Daoy (cell line): ENCODE measurements around the gene P2RX1. TPM values are rescaled to one million over a fixed set of nuclear protein-coding genes. Genes with fewer than 3 reads are reported as not detected.

ENCODE experiments used
- DNase-seq: peaks from one replicate; pipeline ENCODE4 v3.0.0-alpha.2; 2015; ENCODE audit warnings: low read depth
- total RNA-seq: library from RNA; depleted of rRNA; stranded (reverse); fragments of >200 nt; shearing (Covaris generic); gene quantifications from 2 replicates; pipeline ENCODE4 v1.2.3, GENCODE V29; 2014

The P2RX1 gene
- total RNA-seq, 1 experiment from 2014 or later: not detected

DNA sequence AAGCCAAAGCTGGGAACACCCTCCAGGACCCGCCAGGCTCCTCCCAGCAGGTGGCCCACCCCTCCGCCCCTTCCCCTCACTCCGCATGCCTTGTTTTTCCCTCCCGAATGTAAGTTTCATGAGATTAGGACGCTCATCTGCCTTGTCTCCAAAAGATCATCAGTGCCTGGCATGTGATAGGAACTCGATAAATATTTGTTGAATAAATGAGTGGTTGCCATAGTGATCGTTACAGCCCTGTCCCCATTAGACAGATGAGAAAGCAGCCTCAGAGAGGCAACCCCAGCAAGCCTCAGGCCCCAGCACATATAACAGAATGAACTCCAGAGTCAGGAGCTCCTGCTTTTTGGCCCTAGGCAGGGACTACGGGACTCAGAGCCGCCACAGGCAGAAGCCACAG lies 28.5 kb downstream of the P2RX1 start:
- peak; percentile 37 for DNase-seq

DNA sequence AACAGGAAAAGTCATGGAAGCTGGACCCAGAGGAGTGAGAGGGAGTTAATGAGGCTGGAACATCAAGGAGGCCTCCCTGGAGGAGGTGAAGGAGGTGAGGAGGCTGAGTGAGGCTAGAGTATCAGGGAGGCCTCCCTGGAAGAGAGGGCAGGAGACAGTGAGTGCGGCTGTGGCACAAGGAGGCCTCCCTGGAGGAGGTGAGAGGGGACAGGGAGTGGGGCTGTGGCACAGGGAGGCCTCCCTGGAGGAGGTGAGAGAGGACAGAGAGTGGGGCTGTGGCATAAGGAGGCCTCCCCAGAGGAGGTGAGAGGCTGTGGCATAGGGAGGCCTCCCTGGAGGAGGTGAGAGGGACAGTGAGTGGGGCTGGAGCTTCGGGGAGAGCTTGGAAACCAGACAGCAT lies 28.9 kb downstream of the P2RX1 start:
- no peak for DNase-seq

DNA sequence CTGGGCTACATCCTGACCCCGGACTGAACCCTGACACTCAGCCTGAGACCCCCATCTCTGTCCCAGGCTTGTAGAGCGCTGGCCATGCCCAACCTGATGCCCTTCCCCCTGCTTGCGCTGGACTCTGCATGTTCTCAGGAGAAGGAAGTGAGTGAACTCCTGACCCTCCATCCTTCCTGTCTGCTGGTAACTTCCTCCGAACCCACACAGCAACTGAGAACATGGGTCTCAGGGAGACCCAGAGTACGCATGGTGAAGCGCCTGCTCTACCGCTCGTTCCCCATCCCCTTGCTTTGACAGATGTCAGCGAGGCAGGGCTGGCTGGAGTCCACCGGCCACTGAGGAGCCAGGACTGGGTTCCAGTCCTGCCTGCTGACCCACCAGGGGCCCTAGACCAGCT lies 29.5 kb downstream of the P2RX1 start:
- DNase-seq: no peak

DNA sequence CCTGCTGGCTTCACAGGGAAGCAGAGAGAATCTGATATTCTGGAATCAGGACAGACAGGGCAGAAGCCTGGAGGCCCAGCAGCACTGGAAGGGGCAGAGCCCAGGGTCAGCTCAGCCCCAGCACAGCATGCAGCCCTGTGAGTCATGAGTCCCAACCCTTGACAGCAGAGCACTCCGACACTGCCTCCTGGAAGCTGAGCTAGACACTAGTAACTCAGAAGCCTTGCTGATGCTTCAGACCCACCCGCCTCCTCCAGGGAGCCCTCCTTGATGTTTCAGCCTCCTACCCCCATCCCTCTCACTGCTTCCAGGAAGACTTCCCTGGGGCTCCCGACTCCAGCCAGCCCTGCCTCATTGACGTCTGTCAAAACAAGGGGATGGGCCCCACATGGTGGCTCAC lies 30.3 kb downstream of the P2RX1 start:
- DNase-seq: peak; percentile 92

DNA sequence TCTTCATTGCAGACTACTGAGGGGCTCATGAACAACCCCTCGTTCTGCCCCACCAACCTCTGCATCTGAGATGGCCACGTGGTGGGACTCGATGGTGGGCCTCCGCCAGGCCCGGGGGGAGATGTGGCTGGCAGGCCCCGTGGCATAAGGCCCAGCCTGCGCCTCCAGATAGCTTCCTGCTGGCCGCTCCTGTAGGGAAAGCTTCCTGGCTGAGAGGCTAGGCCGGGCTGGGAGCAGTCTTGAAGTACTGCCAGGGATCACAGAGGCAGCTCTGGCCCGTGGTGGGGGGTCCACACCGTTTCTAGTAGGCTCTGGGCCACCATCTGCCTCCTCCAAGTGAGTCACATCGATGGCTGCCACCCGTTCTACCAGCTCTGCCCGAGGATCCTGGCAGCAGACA lies 31.0 kb downstream of the P2RX1 start:
- peak; percentile 66 for DNase-seq

DNA sequence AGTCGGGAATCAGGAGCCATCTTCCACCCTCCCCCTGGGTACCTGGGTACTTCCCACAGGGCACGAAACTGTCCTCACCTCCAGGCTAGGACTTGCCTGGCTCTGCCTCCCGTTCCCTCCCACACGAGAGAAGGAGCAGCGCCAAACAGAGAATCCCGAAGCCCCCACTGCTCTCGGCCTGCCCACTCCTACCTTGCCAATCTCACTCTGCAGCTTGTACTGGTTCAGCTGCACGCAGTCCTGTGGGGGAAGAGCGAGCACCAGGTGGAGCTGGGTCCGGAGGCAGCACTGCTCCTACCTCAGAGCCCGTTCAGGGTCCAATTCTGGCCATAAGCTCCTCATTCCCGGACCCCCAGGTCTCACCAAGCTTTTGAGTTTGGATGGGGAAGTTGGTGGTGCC lies 32.1 kb downstream of the P2RX1 start:
- DNase-seq: no peak

DNA sequence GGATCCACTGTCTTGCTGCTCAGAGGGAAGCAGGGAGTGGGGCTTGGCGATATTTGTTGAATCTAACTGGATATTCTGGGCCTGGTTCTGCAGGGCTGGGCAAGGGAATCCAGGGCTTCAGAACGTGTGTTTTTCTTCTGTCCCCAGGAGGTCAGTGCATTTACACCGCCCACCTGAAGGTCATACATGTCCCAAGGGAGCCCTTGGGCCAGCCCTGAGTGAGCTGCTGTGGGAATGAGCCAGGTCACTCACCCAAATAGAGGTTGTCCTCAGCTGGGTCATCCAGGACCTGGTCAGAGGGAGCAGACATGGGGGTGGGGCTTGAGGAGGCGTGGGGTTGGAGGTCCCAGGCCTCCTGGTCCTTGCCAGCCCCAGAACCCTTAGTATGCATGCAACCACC lies 34.0 kb downstream of the P2RX1 start:
- no peak for DNase-seq

DNA sequence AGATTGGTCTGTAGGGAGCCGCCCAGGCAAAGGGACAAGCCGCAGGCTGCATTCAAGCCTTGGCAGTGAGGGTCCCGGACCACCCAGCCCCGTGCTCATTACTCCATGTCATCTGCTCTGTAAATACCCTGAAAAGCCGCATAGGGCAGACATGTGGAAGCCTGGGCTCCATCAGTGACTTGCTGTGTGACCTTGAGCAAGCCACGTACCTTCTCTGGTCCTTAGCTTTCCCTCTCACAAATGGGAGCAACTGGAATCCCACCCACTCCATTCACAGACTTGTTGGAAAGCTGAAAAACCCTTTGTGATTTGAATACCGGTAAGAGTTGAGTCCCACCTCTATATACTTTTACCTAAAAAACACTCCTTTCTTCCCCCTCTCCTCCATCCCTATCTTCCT lies 35.3 kb downstream of the P2RX1 start:
- DNase-seq: no peak

DNA sequence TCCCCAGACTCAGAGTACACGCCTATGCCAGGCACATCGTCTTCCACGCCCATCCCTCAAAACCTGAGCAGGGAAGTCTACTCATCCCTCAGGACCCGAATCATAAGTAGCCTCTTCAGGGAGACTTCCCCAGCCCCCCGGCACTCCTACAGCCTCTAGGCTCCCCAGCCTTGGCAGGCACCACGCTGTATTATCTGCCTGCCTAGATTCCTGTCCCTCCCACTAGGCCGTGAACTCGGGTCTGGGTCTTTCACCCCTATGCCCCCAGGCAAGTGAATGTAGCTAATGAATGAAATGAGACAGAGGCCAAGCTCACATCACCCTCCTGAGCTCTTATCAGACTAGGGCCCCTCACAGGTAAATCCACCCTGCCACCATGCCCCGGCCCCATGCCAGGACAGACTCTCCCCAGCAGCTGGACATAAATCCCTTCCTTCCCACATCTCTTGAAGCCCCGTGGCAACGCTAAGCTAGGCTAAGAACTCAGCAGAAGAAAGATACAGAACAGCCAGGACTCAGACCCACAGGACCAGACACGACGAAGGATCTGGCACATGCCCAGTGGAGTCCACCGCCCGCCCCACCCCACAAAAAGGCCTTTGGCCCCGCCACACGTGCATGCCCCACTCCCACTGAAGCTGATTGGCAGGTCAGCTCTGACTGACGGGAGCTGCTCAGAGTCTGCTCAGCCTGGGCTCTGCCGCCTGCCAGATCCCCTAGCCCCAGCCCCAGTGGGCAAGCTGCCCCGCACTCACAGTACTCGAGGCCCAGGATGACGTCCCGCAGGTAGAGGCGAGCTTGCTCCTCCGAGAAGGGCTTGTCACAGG lies 36.5 kb downstream of the P2RX1 start:
- no peak for DNase-seq

DNA sequence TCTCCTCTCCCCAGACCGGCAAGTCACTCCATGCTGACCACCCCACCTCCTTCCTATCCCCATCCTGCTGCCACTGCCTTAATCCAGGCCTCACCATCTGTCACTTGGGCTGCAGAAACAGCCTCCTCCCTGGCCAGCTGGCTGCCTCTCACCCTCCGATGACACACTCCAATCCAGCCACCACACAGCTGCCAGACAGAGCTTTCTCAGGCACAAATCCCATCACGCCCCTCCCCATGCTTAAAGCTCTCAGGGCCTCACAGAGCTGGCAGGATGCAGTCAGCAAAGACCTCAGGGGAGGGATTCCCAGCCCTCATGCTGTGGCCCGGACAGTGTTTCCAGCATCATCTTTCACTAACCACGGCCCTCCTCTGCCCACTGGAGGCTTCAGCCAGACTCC lies 37.1 kb downstream of the P2RX1 start:
- DNase-seq: peak; percentile 63

DNA sequence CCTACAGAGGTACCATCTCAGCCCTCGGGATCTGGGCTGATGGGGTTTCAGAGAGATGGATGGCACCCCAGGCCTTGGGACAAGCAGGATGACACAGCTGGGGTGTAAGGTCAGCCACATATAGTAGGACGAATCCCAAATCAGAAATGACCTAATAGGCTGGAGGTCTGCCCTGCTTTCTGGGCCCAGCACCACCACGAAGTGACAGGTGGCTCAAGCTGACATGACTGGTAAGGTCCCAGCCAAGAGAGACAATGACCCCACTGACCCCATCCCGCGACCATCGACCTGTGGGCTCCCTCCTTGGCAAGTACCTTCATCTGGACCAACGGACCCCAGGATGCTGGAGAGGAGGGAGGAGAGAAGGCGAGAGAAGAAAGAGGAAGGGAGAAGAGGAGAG lies 39.0 kb downstream of the P2RX1 start:
- no peak for DNase-seq

DNA sequence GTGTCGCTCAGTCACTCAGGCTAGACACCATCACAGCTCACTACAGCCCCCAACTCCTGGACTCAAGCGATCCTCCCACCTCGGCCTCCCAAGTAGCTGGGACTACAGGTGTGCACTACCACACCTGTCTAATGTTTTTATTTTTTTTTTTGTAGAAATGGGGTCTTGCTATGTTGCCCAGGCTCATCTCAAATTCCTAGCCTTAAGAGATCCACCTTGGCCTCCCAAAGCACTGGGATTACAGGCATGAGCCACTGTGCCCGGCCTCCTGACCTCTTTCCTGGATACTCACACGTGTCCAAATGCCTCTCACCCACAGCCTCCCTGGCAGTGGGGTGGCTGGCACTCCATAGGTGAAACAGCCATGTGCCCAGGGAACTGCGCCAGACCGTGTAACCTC lies 40.9 kb downstream of the P2RX1 start:
- DNase-seq: no peak

DNA sequence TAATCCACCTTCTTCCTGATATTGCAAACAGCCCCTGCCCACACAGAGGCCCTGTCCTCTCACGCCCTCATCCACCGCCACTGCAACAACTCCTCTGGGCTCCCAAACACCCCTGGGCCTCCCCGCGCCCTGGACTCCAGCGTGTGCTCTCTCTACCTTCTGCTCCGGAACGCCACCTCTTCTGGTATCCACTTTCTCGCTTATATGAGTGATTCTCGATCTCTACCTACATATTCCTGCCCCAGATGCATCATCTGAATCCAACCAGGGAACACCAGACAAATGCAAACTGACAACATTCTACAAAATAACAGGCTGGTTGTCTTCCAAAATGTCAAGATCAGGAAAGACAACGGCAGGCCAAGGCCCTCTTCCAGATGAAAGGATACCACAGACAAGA lies 42.4 kb downstream of the P2RX1 start:
- no peak for DNase-seq

DNA sequence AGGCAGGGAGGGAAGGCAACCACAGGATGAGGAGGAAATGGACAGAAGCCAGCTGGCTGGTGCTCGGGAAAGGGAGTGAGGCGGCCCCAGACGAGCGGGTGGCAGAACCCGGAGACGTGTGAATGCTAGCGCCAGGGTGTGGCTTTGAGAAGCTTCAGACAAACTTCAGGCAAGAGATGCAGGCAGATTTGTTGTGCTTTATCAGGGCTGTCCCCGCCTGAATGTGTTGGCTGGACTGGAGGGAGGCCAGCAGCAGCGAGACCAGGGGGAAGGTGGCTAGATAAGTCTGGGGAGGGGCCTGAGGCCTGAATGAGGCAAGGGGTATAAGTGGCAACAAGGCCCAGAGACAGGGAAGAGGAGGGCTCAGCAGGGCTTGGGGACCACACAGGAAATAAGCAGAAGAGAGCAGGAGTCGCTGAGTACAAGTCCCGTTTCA lies 45.4 kb downstream of the P2RX1 start:
- DNase-seq: peak; percentile 70

DNA sequence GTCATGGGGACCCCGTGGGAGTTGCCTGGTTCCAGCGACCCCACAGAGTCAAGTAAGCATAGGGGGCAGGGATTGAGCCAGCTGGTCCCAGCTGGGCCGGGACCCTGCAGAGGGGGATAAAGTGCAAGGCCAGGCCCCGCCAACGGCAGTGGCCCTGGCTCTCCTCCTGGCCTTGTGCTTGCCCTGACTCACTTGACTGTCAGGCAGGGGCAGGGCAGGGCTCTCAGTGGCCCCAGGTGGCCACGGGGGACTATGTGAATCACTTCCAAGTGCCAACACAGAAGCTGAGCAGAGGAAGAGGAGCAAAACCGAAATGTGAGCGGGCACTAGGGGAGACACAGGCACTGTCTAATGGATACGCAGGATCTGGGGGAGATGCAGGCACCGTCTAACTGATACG lies 48.7 kb downstream of the P2RX1 start:
- DNase-seq: no peak

DNA sequence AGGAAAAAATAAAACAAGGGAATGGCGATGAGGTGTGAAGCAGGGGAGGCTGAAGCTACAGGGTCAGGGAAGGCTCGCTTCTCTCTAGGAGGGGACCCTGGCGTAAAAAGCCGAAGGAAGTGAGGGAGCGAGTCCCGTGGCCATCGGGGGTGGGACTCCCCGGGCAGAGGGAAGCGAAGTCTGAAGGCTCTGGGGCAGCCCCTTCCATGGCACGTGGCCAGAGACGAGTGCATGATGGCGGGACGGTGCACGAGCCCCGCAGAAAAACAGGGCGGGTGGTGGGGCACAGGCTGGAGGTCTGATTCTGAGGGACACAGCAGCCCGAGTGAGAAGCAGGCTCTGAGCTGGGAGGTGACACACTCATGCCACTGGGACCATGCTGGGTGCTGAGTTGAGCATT lies 49.2 kb downstream of the P2RX1 start:
- DNase-seq: no peak

DNA sequence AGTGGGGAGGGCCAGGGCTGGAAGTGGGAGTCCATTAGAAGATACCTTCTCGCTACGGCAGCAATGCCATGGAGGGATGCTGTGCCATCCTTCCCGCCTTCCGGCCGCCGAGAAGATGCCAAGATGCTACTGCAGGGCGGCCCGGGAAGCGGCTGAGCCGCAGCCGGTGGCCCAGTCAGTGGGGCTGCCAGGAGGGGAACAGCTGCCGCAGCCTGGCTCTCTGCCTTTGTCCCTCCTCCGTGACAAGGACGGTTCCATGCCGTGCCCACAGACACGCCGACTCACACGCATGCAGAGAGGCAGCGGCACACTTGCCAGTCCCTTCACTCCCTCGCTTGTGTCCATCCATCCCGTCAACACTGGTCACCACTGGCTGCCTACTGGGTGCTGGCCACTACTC lies 50.0 kb downstream of the P2RX1 start:
- DNase-seq: no peak

DNA sequence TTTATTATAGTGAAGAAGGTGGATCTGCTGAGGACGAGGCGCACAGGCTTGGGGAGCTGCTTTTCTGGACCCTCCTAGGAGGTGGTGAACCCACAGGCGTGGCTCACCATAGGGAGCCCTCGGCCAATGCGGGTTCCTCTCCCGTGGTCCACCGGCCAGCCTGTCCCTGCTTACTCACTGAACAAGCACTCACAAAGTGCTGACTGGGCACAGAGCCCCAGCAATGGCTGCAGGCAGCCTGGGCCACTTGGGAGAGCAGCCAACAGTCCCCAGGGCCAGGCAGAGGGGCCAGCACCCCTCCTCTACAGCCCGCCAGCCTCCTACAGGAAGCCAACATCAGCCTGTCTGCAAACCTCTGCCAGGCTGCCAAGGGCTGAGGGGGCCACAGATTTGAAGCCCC lies 51.1 kb downstream of the P2RX1 start:
- peak; percentile 75 for DNase-seq

DNA sequence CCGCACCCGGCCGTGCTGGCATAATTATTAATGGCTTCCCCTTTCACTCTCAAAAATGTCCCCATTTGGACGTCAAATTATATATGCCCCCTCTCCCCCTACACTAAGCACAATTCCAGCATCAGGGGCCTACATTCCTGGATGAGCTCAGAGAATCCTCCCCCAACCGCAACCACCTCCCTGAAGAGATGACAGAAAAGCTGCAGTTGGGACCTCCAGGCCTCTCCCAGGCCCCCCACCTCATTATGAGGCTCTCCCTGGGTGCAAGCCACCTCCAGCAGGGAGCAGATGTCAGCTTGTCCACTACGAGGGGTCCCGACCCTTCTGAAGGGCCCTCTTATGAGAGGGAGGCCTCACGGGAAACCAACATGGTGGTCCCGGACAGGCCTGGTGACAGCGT lies 51.7 kb downstream of the P2RX1 start:
- no peak for DNase-seq

DNA sequence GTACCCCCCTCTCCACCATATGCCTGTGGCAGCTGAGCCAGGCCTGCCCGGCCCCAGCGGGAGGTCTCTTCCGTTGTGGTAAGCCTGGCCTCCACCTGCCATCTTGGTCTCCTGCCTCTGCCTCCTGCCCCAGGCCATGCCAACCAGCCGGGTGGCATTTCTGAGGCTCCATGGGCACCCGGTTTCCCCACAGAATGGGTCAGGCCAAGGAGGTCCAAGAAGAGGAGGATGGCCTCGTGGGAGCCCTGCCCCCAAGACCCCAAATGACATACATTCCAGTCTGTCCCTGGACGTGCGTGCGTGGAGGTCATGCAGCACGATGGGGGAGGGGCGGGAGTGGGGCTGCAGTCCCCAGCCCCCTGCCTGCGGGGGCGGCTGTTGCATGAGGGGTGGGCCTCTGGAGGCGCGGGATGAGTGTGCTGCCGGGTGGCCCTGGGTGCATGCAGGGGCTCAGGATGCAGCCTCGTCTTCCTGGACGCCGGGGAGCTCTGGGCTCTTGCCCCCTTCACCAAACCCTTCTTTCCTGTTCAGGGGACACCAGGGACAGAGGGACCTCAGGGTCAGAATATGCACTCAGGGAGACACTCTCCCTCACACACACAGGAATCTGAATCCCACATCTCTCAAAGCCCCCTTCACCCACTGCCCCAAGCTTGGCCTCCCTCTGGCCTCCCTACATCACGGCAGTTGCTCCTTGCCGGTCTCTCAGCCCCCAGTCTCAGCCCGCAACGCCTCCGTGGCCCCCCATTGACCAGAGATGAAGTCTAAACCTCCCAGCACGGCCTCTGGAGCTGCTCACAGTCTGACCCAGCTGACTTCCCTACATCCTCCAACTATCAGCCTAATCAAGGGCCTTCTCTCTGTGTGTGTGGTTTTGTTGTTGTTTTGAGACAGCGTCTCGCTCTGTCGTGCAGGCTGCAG lies 54.2 kb downstream of the P2RX1 start:
- no peak for DNase-seq

DNA sequence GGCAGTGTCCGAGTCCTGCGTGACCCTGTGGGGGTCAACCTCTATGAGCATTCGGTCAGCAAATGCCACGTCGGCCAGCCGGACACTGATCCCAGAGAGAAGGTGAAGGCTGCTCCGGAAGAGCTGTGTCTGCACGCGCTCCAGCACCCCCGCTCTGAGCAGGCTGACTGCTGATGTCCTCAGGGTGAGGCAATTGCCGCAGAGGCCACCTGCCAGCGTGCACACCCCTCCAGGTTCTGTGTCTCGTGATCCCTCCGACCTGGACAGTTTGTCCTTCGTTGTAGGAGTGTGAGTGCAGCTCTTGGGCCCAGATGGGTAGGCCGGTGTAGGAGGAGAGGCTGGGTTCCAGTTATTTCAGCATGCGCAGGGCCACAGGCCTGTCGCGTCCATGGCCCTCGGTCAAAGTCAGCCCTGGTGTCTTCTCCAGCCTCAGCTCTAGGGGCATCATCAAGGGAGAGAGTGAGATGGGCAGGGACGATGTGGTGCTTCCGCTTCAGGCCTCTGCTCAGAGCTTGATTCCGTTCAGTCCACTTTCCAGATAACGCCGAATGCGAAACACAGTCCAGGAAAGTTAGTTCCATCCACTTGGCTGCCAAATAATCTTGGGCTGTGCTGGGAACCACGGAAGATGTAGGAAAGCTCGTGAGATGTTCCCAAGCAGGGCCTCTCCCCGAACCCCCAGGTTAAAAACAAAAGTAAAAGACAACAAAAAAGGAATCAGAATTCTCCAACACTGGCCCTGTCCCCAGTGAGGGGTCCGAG lies 55.1 kb downstream of the P2RX1 start:
- DNase-seq: no peak

DNA sequence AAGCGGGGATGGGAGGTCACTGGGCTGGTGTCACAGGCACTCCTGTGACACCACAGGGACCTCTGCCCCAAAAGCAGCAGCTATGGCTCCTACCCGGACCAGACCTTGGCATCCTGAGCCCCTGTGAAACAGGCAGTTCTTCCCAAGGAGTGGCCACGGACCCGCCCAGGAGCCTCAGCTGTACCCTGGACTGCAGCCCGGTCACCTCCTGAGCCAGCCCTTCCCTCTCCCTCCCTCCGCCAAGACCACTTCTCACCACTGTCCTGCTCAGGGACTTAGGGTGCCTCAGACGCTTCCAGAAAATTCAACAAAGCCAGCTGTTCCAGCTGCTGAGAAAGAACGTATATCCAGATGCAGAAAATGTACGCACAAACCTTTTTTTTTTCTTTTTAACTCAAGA lies 56.3 kb downstream of the P2RX1 start:
- DNase-seq: no peak
